ENCODE measurements around the gene MAGEA9.
A peak's percentile ranks its signal among the peaks of the same experiment; 100 is the strongest.
"Not testable (repeated sequence)": the region's sequence is repeated elsewhere in the genome, so short reads cannot be mapped to it uniquely, and the experiment has no call there.

The MAGEA9 gene

GRCh38 chrX:149807747-149808458 is 26.2 kb downstream of the MAGEA9 start:
- DNase-seq (ENCODE audit: low read depth in 2 of 2) = no peak

GRCh38 chrX:149818652-149819051 is 36.9 kb downstream of the MAGEA9 start:
- no peak for DNase-seq (ENCODE audit: low read depth in 2 of 2)

- no peak for DNase-seq (ENCODE audit: low read depth in 2 of 2)
Measured at GRCh38 chrX:149819371-149819770, 37.6 kb downstream of the MAGEA9 start.

- peak in 1 of 2 donors; percentile 36 for DNase-seq (ENCODE audit: low read depth in 2 of 2)
Measured at GRCh38 chrX:149825424-149825823, 43.7 kb downstream of the MAGEA9 start.

- DNase-seq (ENCODE audit: low read depth in 2 of 2) = no peak
Measured at GRCh38 chrX:149827254-149827653, 45.5 kb downstream of the MAGEA9 start.

- DNase-seq (ENCODE audit: low read depth in 2 of 2) = peak; percentile 20 to 23
Measured at GRCh38 chrX:149829751-149830191, 48.0 kb downstream of the MAGEA9 start.

- DNase-seq (ENCODE audit: low read depth in 2 of 2) = peak in 1 of 2 donors; percentile 27
Measured at GRCh38 chrX:149830192-149830873, 48.6 kb downstream of the MAGEA9 start.

GRCh38 chrX:149831473-149831872 is 49.7 kb downstream of the MAGEA9 start:
- DNase-seq (ENCODE audit: low read depth in 2 of 2) = no peak

- not testable (repeated sequence) for DNase-seq (ENCODE audit: low read depth in 2 of 2)
Measured at GRCh38 chrX:149836728-149837127, 55.0 kb downstream of the MAGEA9 start.

GRCh38 chrX:149837167-149837566 is 55.4 kb downstream of the MAGEA9 start:
- no peak for DNase-seq (ENCODE audit: low read depth in 2 of 2)

Data from stimulated activated CD8-positive, alpha-beta memory T cell treated with anti-CD3 and anti-CD28 coated beads, Interleukin-7, amount 100 ng/mL, for 4 hours (primary cell).